Measurements from ENCODE around the gene PIP5K1C.

Gene PIP5K1C

GRCh38 chr19:3622224-3622623, 78.0 kb downstream of the PIP5K1C start:
- no peak for DNase-seq

DNA sequence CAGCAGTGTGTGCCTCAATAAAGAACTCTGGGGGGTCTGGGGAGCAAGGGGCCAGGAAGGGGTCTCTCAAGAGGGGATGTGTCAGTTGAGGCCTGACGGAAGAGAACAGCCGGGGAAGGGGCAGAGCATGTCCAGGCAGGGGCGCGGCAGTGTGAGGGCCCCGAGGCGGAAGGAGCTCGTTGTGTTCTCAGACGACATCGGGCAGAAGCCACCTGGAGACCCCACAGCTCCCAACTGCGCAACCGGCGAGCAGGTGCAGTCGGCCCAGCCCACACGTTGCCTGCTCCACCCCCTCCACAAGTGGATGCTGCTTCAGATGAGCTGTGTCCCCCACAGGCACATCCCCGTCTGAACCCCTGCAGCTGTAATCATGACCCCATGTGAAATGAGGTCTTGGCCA, 78.6 kb downstream of the PIP5K1C start:
- no peak for DNase-seq

DNA sequence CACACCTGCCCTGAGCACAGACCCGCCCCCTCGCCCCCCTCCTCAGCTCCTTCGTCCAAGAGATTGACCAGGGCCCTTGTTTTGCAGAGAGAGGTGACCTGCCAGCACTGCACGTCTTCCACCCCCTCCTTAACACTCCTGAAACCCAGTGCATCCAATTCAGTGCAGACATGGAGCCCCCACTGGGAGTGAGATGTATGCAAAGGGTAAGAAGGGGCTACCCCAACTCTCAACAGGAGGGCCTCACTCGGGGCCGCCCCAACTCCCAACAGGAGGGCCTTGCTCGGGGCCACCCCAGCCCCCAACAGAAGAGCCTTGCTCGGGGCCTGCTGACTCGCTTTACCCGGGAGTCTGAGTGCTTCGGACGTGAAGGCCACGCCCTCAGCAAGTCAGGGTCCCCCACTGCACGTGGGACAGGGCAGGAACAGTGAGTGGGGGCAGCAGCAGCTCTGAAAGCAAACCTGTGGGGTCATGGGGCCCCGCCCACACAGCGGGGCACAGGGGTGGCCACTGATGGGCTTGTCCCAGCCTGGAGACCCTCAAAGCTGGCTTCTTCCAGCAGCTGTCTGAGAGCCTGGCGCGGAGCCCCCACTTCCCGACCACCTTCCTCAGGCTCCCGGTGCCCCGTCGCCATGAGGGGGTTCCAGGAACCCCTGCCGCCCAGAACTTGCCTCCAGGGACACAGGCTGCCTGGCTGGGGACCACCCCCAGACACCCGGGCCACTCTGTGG, 79.3 kb downstream of the PIP5K1C start:
- DNase-seq: no peak

DNA sequence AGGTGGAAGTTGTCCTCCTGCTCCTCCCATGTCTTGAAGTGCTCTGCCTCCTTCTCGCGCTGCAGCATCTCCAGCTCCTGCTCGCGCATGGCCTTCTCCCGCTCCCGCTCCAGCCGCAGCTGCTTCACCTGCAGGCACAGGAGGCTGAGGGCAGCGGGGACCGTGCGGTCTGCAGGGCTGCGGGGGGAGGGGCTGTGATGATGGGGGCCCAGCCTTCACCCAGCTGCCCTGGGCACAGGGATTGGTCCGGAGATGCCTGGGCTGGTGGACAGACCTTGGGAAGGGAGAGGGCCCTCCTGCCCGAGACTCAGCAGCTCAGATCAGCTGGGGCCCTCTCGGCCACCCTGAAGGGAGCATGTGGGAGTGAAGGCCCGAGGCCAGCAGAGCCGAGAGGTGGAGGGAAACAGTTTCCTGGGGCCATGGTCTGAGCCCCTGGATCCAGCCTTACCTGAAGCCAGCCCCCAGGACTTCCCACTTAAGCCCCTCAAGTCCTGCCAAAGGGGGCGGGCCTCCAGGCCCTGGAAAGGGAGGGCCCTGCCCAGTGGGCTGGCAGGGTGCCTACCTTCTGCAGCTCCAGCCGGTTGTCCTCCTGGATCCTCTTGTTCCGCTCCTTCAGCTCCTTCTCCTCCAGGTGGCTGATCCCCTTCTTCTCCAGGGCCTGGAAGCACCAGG, 80.0 kb downstream of the PIP5K1C start:
- DNase-seq: no peak

GRCh38 chr19:3619631-3620012, 80.6 kb downstream of the PIP5K1C start:
- DNase-seq: no peak

DNA sequence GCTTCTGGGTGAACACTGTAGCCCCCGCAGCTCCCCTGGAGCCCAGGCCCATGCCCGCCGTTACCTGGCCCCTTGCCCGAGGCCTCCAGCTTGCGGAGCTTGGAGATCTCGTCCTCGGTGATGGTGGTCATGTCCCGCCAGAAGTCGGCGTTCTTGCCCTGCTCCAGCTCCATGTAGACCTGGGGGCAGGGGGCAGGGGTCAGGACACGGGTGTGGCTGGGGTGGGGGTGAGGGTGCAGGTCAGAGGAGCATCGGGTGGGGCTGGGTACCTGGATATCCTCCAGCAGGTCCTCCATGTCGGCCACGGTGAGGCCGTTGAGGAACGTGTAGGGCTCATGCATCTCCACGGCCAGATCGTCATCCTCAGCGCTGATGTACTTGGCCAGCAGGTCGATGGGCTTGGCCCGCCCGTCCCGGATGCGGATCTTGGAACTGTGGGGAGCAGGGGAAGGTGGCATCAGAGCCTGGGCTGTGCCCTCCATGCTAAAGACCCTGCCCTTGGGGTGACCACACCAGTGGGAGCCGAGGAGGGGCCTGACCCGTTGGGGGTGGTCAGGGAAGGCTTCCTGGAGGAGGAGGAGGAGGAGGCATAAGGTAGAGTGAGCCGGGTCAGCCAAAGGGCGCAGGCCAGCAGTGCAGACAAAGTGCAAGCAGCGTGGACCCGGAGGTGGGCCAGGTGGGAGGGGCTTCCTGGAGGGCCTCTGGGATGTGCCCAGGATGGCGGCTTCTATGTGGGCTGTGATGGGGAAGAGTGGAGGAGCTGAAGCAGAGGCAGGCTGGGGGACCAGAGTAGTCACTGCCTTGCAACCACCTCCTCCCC, 81.2 kb downstream of the PIP5K1C start:
- DNase-seq: no peak

GRCh38 chr19:3618144-3618810, 82.0 kb downstream of the PIP5K1C start:
- DNase-seq: no peak

GRCh38 chr19:3617463-3617862, 82.8 kb downstream of the PIP5K1C start:
- no peak for DNase-seq

- no peak for DNase-seq
Measured at GRCh38 chr19:3615524-3616135, 84.6 kb downstream of the PIP5K1C start.

DNA sequence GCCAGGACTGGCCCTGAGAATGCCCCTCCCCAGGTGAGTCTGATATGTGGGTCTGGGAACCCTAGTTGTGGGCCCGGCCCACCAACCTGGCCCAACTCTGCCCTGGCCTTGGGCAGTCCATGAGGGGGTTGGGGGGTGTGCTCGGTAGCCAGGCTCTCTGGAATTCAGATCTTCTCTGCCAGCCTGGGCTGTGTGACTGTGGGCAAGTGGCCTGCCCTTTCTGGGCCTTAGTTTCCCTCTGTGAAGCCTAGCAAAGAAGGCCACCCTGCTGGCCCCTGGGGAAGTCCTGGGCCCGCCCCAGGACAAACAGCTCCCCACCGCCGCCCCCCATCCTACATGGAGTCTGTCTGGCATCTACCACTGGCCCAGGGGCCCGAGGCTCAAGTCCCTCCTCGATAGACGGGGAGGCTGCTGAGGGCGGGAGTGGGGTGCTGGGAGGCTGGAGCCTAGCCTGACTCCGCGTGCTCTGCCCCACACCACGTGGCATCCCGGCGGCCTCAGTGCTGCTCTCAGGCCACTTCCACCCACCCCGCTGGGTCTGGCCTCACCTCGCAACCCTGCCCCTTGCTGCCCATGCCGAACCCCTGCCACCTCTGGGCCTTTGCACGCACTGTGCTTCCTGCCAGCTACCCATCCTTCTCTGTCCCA, 85.3 kb downstream of the PIP5K1C start:
- no peak for DNase-seq

GRCh38 chr19:3613818-3614661, 86.2 kb downstream of the PIP5K1C start:
- no peak for DNase-seq

DNA sequence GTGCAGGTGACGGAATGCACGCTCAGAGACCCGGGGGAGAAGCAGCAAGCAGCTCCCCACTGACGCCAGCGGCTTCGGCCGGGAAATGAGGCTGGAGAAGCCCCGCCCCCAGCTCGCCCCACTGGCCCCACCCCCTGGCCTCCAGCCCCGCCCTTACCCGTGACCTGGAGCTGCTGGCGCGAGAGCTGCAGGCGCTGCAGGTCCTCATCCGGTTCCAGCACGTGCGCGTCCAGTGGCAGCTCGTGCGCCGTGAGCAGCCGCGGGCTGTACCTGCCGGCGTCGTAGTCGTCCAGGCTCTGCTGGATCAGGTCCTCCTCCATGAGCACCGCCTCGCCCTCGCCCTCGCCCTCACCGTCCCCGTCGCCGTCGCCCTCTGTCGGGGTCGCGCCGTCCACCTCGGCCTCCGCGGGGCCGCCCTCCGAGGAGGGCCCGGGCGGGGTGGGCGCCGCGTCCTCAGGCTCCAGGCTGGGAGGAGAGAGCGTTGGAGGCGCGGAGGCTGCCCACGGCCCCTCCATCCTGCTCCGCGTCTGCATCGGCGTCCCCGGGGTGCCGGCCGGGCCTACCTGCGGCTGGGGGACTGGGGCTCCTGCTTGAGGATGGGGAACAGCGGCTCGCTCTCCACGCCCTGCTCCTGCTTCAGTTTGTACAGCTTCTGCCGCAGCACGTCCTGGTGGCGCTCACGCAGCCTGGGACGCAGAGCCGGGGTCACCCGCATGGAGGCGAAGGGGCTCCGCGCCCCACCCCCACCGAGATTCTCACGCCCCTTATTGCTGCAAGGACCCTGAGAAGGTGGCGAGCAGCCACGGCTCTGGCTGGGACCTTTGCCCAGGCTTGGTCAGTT, 87.1 kb downstream of the PIP5K1C start:
- no peak for DNase-seq

- no peak for DNase-seq
Measured at GRCh38 chr19:3612330-3612729, 87.9 kb downstream of the PIP5K1C start.

GRCh38 chr19:3611841-3612240, 88.4 kb downstream of the PIP5K1C start:
- no peak for DNase-seq

DNA sequence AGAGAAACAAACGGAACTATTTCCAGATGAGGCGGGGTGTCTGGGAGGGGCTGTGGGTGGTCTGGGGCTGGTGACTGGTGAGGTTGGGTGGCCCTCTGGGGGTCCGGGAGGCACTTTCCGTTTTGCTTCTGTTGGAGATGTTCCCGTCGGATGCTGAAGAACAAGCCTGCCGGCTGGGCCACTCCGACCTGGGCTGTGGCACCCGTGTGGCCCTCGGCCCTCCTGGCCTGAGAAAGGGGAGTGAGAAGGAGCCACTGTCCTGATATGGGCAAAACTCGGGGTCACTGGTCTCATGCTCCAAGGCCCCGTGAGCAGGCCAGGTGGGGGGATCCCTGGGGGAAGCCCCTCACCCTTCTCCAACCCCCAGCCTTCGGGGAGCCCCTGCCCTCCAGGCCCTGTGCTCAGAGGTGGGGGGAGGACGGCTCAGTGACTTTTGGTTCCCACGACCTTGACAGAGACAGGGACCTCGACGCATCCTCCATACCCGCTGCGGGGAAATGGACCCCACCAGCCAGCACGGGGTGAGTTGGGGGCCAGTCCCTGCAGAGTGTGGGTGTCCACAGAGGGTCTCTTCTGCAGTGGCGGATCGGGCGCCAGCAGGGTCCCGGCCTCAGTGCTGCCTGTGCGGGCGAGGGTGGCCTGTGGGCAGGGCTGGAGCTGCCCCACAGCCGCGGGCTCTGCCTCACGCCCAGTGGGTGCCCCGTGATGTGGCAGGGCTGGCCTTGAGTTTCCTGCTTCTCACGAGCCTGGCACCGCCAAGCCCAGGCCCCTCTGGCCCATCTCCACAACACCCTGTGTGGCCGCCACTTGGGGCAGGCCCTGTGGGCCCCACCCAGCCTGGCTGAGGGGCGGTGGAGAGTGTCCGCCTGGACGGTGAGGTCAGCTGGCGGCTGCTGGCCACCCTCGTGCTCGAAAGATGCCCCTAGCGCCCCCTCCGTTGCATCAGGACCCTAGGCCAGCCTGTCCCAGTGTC, 89.2 kb downstream of the PIP5K1C start:
- no peak for DNase-seq

GRCh38 chr19:3609779-3610719, 90.2 kb downstream of the PIP5K1C start:
- DNase-seq: no peak

GRCh38 chr19:3608750-3609322, 91.4 kb downstream of the PIP5K1C start:
- no peak for DNase-seq
